Natural killer cell treated with Interleukin-12 subunit alpha and Interleukin-12 subunit beta and Interleukin-15 and Interleukin-18, amount 100 ng/mL, for 72 hours (primary cell): ENCODE data around the gene MBD4. TPM values are rescaled to one million over a fixed set of nuclear protein-coding genes. Genes with fewer than 3 reads are reported as not detected.
"Not testable (repeated sequence)": the region's sequence is repeated elsewhere in the genome, so short reads cannot be mapped to it uniquely, and the experiment has no call there.

Source experiments
- ATAC-seq, 2 donors: fragments of 150-1000 bp; cut with Tn5 transposase in 1 of 2; sonication (Bioruptor Pico), chemical (Tn5 transposase) in 1 of 2; 2 replicates each; pipeline ENCODE4 v1.10.0; 2021
- DNase-seq: peaks from one replicate; pipeline ENCODE4 v3.0.0; 2022; ENCODE audit warnings: low spot score
- H3K27ac Mint-ChIP-seq, 2 donors: 1 replicate in 1 of 2; 2 replicates in 1 of 2; pipeline ENCODE4 v1.8.0; 2022; ENCODE audit warnings: mixed read lengths in 2 of 2, mild to moderate bottlenecking in 1 of 2, moderate library complexity in 1 of 2
- H3K27me3 Mint-ChIP-seq, 2 donors: 1 replicate in 1 of 2; 2 replicates in 1 of 2; pipeline ENCODE4 v1.8.0; 2022; ENCODE audit warnings: mixed read lengths in 2 of 2
- H3K36me3 Mint-ChIP-seq: one replicate; pipeline ENCODE4 v1.8.0; 2022; ENCODE audit warnings: mixed read lengths
- H3K4me1 Mint-ChIP-seq, 2 donors: 1 replicate in 1 of 2; 2 replicates in 1 of 2; pipeline ENCODE4 v1.8.0; 2022; ENCODE audit warnings: low read depth in 2 of 2, mixed read lengths in 2 of 2, mild to moderate bottlenecking in 1 of 2
- H3K4me3 Mint-ChIP-seq: one replicate; pipeline ENCODE4 v1.8.0; 2022; ENCODE audit warnings: mixed read lengths
- H3K9me3 Mint-ChIP-seq: 2 replicates; pipeline ENCODE4 v1.8.0; 2022; ENCODE audit warnings: mixed read lengths
- total RNA-seq, 2 donors: library from RNA; stranded (reverse); gene quantifications; one replicate each; pipeline ENCODE4 v1.2.3, GENCODE V29; 2022

MBD4 gene
- total RNA-seq, 2 donors from 2014 or later = 63.6 to 72.6 TPM

DNA sequence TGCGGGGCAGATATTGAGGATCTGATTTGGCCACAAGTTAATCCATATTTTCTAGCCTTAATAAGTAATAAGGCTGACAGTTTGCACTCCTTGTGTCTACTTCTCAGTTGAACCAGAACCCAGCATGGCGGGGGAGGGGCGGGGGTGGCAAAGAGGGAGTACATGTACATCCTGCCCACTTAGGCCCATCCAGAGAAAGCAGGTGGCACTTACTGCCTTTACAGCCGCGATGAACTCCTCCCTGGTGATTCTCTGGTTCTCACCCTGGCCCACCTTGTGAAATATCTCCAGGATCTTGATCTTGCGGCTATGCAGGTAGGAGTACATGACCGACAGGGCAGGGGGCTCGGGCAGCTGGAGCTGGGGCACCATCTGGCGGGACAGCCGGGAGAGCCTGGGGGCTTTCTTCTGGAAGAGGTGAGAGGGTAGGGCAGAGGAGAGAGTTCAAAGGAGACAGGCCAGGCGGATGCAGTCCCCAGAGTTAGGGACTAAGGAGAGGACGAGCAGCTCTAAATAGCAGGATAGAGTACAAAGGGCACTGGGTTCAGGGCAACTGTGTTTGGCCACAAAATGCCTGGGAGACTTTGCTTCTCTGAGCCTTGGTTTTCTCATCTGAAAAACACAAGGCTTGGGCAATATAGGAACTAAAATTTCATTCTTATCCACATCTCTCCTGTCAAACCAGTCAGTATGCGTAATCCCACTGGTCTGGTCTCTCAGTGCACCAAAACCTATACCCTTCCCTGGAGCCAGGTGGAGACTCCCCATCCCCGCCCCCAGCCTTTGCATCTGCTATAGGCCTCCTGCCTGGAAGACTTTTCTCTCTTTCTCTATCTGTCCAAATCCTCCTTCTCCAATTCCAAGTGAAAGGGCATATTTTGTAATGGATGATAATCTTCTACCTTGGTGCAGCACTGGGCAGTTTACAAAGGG, 21.4 kb downstream of the MBD4 start:
- H3K4me3 Mint-ChIP-seq = no peak overlapping the region
- H3K9me3 Mint-ChIP-seq = no peaks in the 10 kb centered on the region
- H3K27me3 Mint-ChIP-seq = peaks cover 0 to 5% of the 10 kb centered on the region in 2 donors
- DNase-seq (no peak), ATAC-seq (no peak)
- H3K36me3 Mint-ChIP-seq = no peaks in the 10 kb centered on the region
- peak overlapping the region in 1 of 2 donors; percentile 70 for H3K27ac Mint-ChIP-seq
- H3K4me1 Mint-ChIP-seq = no peaks in the 10 kb centered on the region

DNA sequence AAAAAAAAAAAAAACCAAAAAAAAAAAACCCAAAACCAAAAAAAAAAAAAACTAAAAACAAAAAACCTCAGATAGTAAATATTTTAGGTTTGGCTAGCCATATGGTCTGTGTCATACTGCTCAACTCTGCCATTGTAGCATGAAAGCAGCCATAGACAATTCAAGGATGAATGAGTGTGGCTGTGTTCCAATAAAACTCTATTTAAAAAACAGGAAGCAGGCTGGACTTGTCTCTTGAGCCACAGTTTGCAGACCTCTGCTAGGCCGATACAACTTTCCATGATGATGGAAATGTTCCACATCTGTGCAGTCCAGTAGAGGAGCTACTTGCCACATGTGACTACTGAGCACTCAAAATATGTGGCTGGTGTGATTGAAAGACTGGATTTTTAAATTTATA, 22.4 kb downstream of the MBD4 start:
- Mint-ChIP-seq H3K9me3 (no peaks in the 10 kb centered on the region), H3K4me3 (no peak overlapping the region), H3K27me3 (peaks cover 0 to 2% of the 10 kb centered on the region in 2 donors), H3K27ac (no peak overlapping the region), H3K36me3 (no peaks in the 10 kb centered on the region), H3K4me1 (no peaks in the 10 kb centered on the region)
- no peak for DNase-seq
- no peak for ATAC-seq

DNA sequence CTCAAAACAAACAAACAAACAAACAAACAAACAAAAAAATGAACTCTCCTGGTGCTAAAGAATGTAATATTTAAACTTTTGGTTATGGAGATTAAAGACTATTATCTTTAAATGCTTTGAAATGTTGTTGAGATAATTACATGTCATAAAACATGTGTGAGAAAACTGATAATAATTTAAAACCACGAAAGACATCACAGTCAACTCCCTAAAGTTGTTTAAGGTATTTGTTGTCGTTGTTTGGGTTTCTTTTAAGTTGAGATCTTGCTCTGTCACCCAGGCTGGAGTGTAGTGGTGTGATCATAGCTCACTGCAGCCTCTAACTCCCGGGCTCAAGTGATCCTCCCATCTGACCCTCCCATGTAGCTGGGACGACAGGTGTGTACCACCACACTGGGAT, 23.3 kb downstream of the MBD4 start:
- Mint-ChIP-seq H3K4me3 (no peak overlapping the region), H3K4me1 (no peaks in the 10 kb centered on the region), H3K27ac (no peak overlapping the region), H3K27me3 (peaks cover 0 to 2% of the 10 kb centered on the region in 2 donors), H3K36me3 (no peaks in the 10 kb centered on the region), H3K9me3 (no peaks in the 10 kb centered on the region)
- DNase-seq (no peak), ATAC-seq (no peak)

DNA sequence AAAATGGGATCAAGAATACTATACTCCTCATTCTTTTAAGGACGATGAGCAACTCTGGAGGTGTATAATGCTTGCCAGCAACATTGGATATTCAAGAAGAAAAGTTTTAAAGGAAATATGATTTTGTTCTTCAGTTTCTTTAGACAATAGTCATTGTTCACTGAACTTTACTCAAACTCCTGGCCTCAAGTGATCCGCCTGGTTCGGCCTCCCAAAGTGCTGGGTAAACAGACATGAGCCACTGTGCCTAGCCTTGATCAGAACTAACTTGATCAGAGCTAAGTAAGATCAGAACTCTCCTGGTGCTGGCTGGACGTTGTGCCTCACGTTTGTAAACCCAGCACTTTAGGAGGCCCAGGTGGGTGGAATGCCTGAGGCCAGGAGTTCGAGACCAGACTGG, 23.9 kb downstream of the MBD4 start:
- DNase-seq (no peak), ATAC-seq (no peak)
- no peak overlapping the region for H3K4me3 Mint-ChIP-seq
- H3K36me3 Mint-ChIP-seq = no peaks in the 10 kb centered on the region
- no peak overlapping the region for H3K27ac Mint-ChIP-seq
- H3K4me1 Mint-ChIP-seq = no peaks in the 10 kb centered on the region
- H3K27me3 Mint-ChIP-seq = peaks cover 0 to 2% of the 10 kb centered on the region in 2 donors
- no peaks in the 10 kb centered on the region for H3K9me3 Mint-ChIP-seq

DNA sequence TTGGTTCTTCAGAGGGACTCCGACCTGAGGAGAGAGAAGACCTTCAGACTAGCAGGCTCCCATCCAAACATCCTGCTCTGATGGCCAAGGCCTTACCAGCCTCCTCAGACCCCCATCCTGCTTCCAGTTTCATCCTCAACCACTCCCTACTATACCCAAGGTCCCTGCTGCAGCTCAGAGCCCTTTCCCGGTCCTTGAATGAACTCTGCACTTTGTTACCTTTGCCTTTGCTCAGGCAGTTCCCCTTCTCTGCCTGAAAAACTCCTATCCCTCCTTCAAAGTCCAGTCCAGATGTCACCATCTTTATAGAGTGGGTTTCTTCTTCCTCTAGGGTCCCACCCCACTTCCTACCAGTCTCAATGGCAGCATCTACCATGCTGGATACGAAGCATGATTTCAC, 24.4 kb downstream of the MBD4 start:
- no peak for ATAC-seq
- no peaks in the 10 kb centered on the region for H3K36me3 Mint-ChIP-seq
- H3K27me3 Mint-ChIP-seq = peaks cover 0 to 2% of the 10 kb centered on the region in 2 donors
- no peaks in the 10 kb centered on the region for H3K9me3 Mint-ChIP-seq
- H3K4me1 Mint-ChIP-seq = no peaks in the 10 kb centered on the region
- H3K27ac Mint-ChIP-seq = no peak overlapping the region
- DNase-seq = no peak
- no peak overlapping the region for H3K4me3 Mint-ChIP-seq

DNA sequence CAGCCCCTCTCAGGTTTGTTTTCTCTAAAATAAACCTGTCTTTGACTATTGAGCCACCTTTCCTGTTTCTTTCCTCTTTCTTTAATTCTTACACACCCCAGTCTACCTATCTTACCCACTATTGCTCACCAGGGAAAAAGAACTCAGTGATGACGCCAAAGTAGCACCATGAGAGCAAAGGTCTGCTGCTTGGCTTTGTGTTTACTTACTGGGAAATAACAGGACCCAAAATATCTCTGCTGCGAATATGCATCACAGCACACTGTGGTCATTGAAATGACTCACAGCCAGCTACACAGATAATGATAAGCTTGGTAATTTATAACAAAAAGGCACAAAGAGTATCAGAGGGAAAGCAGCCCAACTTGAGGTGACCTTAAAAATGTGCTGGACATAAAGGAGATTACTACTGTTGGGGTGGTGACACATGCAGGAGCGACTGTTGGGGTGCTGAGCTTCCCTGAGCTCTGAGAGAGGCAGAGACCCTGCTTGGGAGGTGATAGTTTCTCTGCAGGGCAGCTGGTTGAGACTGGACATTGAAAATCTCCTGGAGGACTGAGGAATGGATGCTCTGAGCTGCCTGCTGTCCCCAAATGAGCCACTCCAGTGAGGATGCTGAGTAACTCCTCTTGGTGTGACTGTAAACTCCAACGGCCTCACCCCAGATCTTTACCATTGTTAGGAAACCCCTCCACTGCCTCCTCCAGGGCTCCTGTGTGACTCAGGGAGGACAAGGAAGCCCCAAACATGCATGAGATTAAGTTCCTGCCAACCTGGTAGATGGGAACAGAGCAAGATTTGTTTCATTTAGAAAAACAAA, 25.9 kb downstream of the MBD4 start:
- DNase-seq = no peak
- Mint-ChIP-seq H3K9me3 (no peaks in the 10 kb centered on the region), H3K27ac (no peak overlapping the region), H3K4me1 (no peaks in the 10 kb centered on the region), H3K27me3 (peaks cover 0 to 2% of the 10 kb centered on the region in 2 donors), H3K4me3 (no peak overlapping the region), H3K36me3 (no peaks in the 10 kb centered on the region)
- peak in 1 of 2 donors; percentile 48 for ATAC-seq

DNA sequence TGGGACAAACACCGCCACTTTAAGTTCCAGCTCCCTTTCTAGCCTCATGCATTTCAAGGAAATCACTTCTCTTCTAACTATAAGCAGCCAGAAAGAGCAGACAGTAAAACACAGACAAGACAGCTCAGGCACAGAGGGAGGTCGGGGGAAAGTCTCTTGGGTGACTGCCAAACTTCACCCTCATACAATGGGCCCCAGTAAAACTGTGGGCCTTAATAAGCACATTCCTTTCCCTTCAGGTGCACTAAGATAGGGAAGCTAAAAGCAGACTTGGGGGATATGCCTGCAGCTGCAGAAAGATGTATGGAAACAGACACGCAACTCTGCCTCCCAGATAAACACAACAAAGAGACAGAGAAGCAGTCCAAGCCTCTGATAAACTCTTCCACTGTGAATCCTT, 26.5 kb downstream of the MBD4 start:
- H3K27ac Mint-ChIP-seq = not testable (repeated sequence)

DNA sequence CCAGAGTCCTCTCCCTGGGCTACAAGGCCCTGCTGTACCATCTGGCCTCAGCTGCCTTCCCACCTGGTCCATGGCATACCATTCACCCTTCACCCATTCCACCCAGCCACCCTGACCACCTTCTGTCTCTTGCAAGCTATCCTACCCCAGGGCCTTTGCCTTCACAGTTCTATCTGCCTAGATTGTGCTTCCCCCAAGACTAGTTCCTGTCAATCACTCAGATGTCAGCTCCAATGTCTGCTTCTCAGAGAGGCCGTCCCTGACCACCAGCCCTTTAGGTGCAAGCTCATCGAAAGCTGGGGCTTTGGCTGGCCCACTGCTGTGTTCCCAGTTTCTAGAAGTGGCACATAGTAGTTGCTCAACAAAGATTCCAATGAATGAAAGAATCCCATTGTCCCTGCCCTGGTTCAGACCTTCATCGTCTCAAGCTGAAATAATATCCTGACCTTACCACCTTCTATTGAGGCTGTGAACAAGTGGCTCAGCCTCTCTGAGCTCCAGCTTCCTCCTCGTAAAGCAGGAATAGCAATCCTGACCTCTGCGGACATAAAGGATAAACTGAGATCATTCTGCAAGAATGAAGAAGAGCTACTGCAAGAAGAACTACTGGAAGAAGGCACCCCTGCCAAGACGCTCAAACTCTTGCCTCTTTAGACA, 27.1 kb downstream of the MBD4 start:
- DNase-seq (no peak), ATAC-seq (no peak)
- Mint-ChIP-seq H3K36me3 (no peaks in the 10 kb centered on the region), H3K4me3 (no peak overlapping the region), H3K4me1 (no peaks in the 10 kb centered on the region), H3K9me3 (no peaks in the 10 kb centered on the region), H3K27me3 (peaks cover 0 to 2% of the 10 kb centered on the region in 2 donors), H3K27ac (no peak overlapping the region)

More for the DNA sequence above, 26.5 kb downstream of the MBD4 start:
- H3K9me3 Mint-ChIP-seq, ATAC-seq, DNase-seq, H3K27me3 Mint-ChIP-seq, H3K36me3 Mint-ChIP-seq, H3K4me1 Mint-ChIP-seq, H3K4me3 Mint-ChIP-seq: not testable (repeated sequence)

DNA sequence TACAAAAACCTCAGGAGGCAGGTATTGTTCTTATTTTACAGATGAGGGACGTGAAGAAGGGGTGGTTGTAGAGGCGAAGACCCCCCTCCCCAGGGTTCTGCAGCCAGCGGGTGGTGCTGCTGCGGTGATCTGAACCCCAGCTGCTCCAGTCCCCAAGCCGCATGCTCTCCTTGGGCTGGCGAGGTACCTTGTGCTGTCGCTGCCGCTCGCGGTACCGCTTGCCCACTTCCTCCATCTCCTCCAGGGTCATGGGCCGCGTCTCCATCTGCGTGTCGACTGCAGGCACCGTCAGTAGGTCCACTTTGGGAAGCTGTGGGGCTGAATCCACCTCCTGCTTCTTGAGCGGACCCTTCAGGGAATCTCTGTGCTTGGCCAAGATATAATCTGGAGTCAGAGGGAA, 28.8 kb downstream of the MBD4 start:
- no peak for ATAC-seq
- Mint-ChIP-seq H3K27me3 (peaks cover 0 to 2% of the 10 kb centered on the region in 2 donors), H3K27ac (no peak overlapping the region), H3K36me3 (no peaks in the 10 kb centered on the region), H3K4me3 (no peak overlapping the region), H3K9me3 (no peaks in the 10 kb centered on the region), H3K4me1 (no peaks in the 10 kb centered on the region)
- no peak for DNase-seq

DNA sequence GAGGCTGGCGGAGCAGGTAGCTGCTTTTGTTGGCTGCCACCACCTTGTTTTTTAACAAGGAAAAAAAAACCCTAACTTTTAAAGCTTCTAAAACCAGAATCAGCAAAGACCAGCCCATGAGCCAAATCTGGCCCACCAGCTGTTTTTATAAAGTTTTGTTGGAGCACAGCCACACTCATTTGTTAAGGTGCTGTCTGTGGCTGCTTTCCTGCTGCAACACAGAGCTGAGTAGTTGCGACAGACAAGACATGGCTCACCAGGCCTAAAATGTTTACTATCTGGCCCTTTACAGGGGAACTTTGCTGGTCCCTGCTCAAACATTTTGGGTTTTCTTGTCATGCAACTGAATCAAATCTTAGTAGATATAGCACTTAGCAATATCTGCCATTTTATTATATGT, 30.2 kb downstream of the MBD4 start:
- Mint-ChIP-seq H3K27ac (no peak overlapping the region), H3K27me3 (peaks cover 0 to 2% of the 10 kb centered on the region in 2 donors), H3K36me3 (no peaks in the 10 kb centered on the region), H3K4me1 (no peaks in the 10 kb centered on the region), H3K4me3 (no peak overlapping the region), H3K9me3 (no peaks in the 10 kb centered on the region)
- ATAC-seq (no peak), DNase-seq (no peak)

DNA sequence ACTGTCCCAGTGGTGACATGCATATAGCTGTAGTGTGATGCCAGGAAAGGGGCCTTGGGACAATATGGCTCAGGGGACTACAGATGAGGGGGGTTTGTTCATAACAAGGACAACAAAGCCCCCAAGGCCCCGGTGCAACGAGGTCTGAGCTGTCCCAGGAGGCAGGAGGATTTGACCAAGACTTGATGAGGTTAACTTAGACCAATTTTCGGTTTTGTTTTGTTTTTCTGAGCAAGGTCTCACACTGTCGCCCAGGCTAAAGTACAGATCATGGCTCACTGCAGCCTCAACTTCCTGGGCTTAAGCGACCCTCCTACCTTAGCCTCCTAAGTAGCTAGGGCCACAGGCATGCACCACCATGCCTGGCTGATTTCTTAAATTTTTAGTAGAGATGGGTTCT, 35.1 kb downstream of the MBD4 start:
- H3K9me3 Mint-ChIP-seq = no peaks in the 10 kb centered on the region
- no peak overlapping the region for H3K4me3 Mint-ChIP-seq
- no peak overlapping the region for H3K27ac Mint-ChIP-seq

DNA sequence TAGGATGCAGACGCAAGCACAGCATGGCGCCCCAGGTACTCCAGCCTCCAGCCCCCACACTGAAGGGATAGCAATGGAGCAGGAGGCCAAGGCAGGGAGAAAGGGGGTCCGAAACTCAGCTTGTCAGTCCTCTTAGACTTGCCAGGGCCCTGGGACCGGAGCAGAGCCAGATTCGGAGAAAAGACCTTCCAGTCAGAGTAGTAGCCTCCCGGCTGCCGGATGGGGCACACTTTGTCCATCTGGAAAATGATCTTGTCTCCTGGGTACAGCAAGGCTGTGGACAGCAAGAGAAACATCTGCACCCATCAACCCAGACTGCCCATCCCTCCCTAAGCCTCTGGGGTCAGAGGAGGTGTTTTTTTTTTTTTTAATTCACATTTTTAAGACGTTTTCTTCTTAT, 35.6 kb downstream of the MBD4 start:
- H3K27me3 Mint-ChIP-seq = no peaks in the 10 kb centered on the region
- H3K4me1 Mint-ChIP-seq = peaks cover 0 to 6% of the 10 kb centered on the region in 2 donors
- ATAC-seq (no peak), DNase-seq (no peak)
- H3K36me3 Mint-ChIP-seq = no peaks in the 10 kb centered on the region
- no peaks in the 10 kb centered on the region for H3K9me3 Mint-ChIP-seq
- no peak overlapping the region for H3K4me3 Mint-ChIP-seq
- no peak overlapping the region for H3K27ac Mint-ChIP-seq

More for the DNA sequence above, 35.1 kb downstream of the MBD4 start:
- peaks cover 0 to 4% of the 10 kb centered on the region in 2 donors for H3K4me1 Mint-ChIP-seq
- no peak for DNase-seq
- no peak for ATAC-seq
- H3K36me3 Mint-ChIP-seq = no peaks in the 10 kb centered on the region
- H3K27me3 Mint-ChIP-seq = no peaks in the 10 kb centered on the region

DNA sequence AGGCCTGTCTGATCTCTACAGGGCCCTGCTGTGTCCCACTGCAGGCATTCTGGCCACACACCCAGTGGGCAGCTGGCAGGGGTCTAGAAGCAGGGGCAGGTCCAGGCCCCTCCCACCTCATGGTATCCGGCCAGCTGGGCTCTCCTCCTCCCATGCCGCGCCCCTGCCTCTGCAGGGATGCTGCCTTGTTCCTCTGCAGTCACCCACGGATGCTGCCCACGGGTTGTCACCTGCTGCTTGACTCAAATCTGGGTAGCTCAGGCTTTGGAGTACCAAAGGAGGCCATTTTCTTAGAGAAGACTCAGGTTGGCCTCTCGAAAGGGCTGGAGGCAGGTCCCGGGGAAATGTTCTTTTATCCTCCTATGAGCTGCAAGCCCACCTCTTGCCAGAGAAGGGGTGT, 36.3 kb downstream of the MBD4 start:
- Mint-ChIP-seq H3K27ac (no peak overlapping the region), H3K9me3 (no peaks in the 10 kb centered on the region)

More for the DNA sequence above, 36.3 kb downstream of the MBD4 start:
- no peaks in the 10 kb centered on the region for H3K36me3 Mint-ChIP-seq
- DNase-seq (no peak), ATAC-seq (no peak)
- H3K4me1 Mint-ChIP-seq = peaks cover 4 to 11% of the 10 kb centered on the region in 2 donors
- no peaks in the 10 kb centered on the region for H3K27me3 Mint-ChIP-seq
- H3K4me3 Mint-ChIP-seq = no peak overlapping the region
